ENCODE results near the gene AHDC1.
"Not testable (repeated sequence)": the region's sequence is repeated elsewhere in the genome, so short reads cannot be mapped to it uniquely, and the experiment has no call there.

AHDC1 gene

GRCh38 chr1:27603681-27604578 is at the start of gene AHDC1:
AHDC1 (minus strand) TSS chr1:27604144; CDS start chr1:27552115, 52,029 bp downstream.
- DNase-seq = peak; percentile 88

- no peak for DNase-seq
These were observed 48.3 kb upstream of the AHDC1 start for GRCh38 chr1:27652111-27652864.

- DNase-seq = no peak
These were observed 46.7 kb upstream of the AHDC1 start for GRCh38 chr1:27650539-27651175.

GRCh38 chr1:27650171-27650538 is 46.2 kb upstream of the AHDC1 start:
- DNase-seq = no peak

- no peak for DNase-seq
These were observed 45.3 kb upstream of the AHDC1 start for GRCh38 chr1:27649306-27649635.

GRCh38 chr1:27648602-27649305 is 44.8 kb upstream of the AHDC1 start:
- DNase-seq = no peak

- DNase-seq = no peak
These were observed 43.4 kb upstream of the AHDC1 start for GRCh38 chr1:27647328-27647727.

GRCh38 chr1:27646676-27647075 is 42.7 kb upstream of the AHDC1 start:
- no peak for DNase-seq

GRCh38 chr1:27645071-27645415 is 41.1 kb upstream of the AHDC1 start:
- DNase-seq = no peak

- no peak for DNase-seq
These were observed 40.6 kb upstream of the AHDC1 start for GRCh38 chr1:27644369-27645070.

GRCh38 chr1:27643600-27644368 is 39.8 kb upstream of the AHDC1 start:
- peak; percentile 65 for DNase-seq

GRCh38 chr1:27640514-27640913 is 36.6 kb upstream of the AHDC1 start:
- DNase-seq = not testable (repeated sequence)

- DNase-seq = no peak
These were observed 34.9 kb upstream of the AHDC1 start for GRCh38 chr1:27638805-27639204.

GRCh38 chr1:27638047-27638734 is 34.2 kb upstream of the AHDC1 start:
- no peak for DNase-seq

GRCh38 chr1:27635396-27636142 is 31.6 kb upstream of the AHDC1 start:
- DNase-seq = no peak

- no peak for DNase-seq
These were observed 31.0 kb upstream of the AHDC1 start, which contains the start of gene FGR for GRCh38 chr1:27634985-27635367. FGR (minus strand) TSS chr1:27635185; CDS start chr1:27623916, 11,269 bp downstream.

GRCh38 chr1:27634177-27634984 is 30.4 kb upstream of the AHDC1 start:
- DNase-seq = peak; percentile 42

- DNase-seq = no peak
These were observed 29.8 kb upstream of the AHDC1 start for GRCh38 chr1:27633640-27634176.

- DNase-seq = no peak
These were observed 29.3 kb upstream of the AHDC1 start for GRCh38 chr1:27633298-27633610.
